Sigmoid colon (tissue), 7 donors: ENCODE results near the gene KCNK1. TPM values are rescaled to one million over a fixed set of nuclear protein-coding genes. Genes with fewer than 3 reads are reported as not detected.

ENCODE experiments used
- DNase-seq: peaks from one replicate; pipeline ENCODE4 v3.0.0-alpha.2; 2019
- H3K27ac ChIP-seq, 4 donors: fragments of 200-600 bp; sonication (generic); one replicate each; pipeline ENCODE4 v1.5.1; 2016 to 2019; ENCODE audit warnings: mild to moderate bottlenecking in 1 of 4
- H3K27me3 ChIP-seq, 3 donors: fragments of 200-600 bp; sonication (generic); one replicate each; pipeline ENCODE4 v1.5.1; 2019; ENCODE audit warnings: mild to moderate bottlenecking in 1 of 3
- H3K36me3 ChIP-seq, 4 donors: fragments of 200-600 bp; sonication (generic); one replicate each; pipeline ENCODE4 v1.5.1; 2016 to 2019
- H3K4me1 ChIP-seq, 4 donors: fragments of 200-600 bp; sonication (generic); one replicate each; pipeline ENCODE4 v1.5.1; 2017 to 2019
- H3K4me3 ChIP-seq, 4 donors: fragments of 200-600 bp; sonication (generic); one replicate each; pipeline ENCODE4 v1.5.1; 2017 to 2019; ENCODE audit warnings: mild to moderate bottlenecking in 2 of 4, moderate library complexity in 1 of 4
- H3K9me3 ChIP-seq, 4 donors: fragments of 200-600 bp in 3 of 4; sonication (generic) in 3 of 4; one replicate each; pipeline versions ENCODE4 v1.5.1 to v1.6.1; 2013 to 2019
- EP300 ChIP-seq, 4 donors: sonication (generic); formaldehyde crosslinking; IDR thresholded peaks; one replicate each; pipeline ENCODE4 v1.6.1; 2017; ENCODE audit warnings: antibody characterized with exemption in 4 of 4
- POLR2A ChIP-seq, 2 donors: fragments of 450-650 bp; IDR thresholded peaks; one replicate each; pipeline ENCODE4 v1.6.1; 2016; ENCODE audit warnings: antibody characterized with exemption in 2 of 2, mild to moderate bottlenecking in 2 of 2, moderate library complexity in 2 of 2
- POLR2AphosphoS5 ChIP-seq, 4 donors: sonication (generic); formaldehyde crosslinking; IDR thresholded peaks; one replicate each; pipeline ENCODE4 v1.6.1; 2017; ENCODE audit warnings: antibody characterized with exemption in 4 of 4
- WGBS, 2 donors: extraction: QIAGEN DNeasy Blood & Tissue Kit; methylation state at CpG; one replicate each; pipeline ENCODE4 v1.1.7; 2013; 5-methylcytosine and 5-hydroxymethylcytosine counted together
- intact Hi-C: fragments of 100-400 bp; cut with DNase I; formaldehyde crosslinking; loops from one replicate; pipeline ENCODE4 v1.15.1; 2023
- polyA plus RNA-seq, 3 donors: library from polyadenylated mRNA; stranded (reverse); fragments of 200-250 nt; gene quantifications; one replicate each; pipeline ENCODE4 v1.2.3, GENCODE V29; 2013
- total RNA-seq, 4 donors: library from RNA; depleted of rRNA; stranded (reverse); fragments of >200 nt; gene quantifications; one replicate each; pipeline ENCODE4 v1.1.0, GENCODE V29; 2016
- TF ChIP-seq, protein P1 (sequence below), 4 experiments: fragments of 450-650 bp in 3 of 4; fragments of 200-600 bp in 1 of 4; IDR thresholded peaks; one replicate each; pipeline ENCODE4 v1.5.1; 2016 to 2019; ENCODE audit warnings: antibody characterized with exemption in 4 of 4, mild to moderate bottlenecking in 3 of 4, moderate library complexity in 2 of 4
- donor health status: healthy with polysubstance abuse.
- donor health status: Bipolar disorder and iron deficiency.
- donor health status: healthy.

The KCNK1 gene
- total and polyA plus RNA-seq, 7 donors, result 0.95 to 26.8 (median 12.8) TPM; not detected in 1

DNA sequence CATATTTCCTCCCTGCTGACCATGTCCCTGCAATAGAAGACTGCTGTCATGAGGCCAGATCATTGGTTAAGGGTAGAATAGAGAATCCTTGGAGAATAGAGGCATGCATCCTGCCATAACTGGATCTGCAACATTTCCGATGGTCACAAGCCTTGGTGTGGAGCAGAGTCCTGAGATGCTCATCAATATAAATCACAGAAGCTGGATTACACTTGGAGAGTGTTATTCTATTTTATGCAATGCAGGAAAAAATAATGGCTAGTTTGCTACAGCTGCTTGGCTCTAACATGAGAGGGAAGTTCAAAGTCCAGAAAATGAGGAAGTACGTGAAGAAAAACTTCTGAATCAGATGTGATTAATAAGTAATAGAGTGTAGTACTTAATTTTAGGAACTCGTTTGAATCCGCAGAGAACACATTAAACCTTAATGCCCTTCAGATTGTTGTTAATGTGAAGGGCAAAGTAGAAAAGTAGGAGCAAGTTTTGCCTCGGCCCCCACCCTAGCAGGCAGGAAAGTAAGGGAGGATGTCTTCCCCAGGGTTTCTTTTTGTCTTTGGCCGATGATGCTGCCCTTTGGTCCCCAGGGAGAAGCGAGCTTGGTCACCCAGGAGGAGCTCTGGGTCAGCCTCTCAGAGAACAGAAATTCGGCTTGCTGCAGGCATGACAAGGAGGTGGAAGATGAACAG, 59.5 kb downstream of the KCNK1 start:
- TF ChIP-seq POLR2A (IDR thresholded peaks at IDR 0.05) (no peak), POLR2AphosphoS5 (IDR thresholded peaks at IDR 0.05) (no peak), EP300 (IDR thresholded peaks at IDR 0.05) (no peak)
- TF ChIP-seq, protein P1, sequence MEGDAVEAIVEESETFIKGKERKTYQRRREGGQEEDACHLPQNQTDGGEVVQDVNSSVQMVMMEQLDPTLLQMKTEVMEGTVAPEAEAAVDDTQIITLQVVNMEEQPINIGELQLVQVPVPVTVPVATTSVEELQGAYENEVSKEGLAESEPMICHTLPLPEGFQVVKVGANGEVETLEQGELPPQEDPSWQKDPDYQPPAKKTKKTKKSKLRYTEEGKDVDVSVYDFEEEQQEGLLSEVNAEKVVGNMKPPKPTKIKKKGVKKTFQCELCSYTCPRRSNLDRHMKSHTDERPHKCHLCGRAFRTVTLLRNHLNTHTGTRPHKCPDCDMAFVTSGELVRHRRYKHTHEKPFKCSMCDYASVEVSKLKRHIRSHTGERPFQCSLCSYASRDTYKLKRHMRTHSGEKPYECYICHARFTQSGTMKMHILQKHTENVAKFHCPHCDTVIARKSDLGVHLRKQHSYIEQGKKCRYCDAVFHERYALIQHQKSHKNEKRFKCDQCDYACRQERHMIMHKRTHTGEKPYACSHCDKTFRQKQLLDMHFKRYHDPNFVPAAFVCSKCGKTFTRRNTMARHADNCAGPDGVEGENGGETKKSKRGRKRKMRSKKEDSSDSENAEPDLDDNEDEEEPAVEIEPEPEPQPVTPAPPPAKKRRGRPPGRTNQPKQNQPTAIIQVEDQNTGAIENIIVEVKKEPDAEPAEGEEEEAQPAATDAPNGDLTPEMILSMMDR (IDR thresholded peaks at IDR 0.05), result no peak
- no peaks in the 10 kb centered on the region for H3K36me3 ChIP-seq
- intact Hi-C loops, result no loop called here
- H3K27ac ChIP-seq, result no peak overlapping the region
- 43 to 60% methylated on average over 8 of the region's 8 CpGs for WGBS, 2 donors
- H3K27me3 ChIP-seq, result no peaks in the 10 kb centered on the region
- H3K9me3 ChIP-seq, result no peaks in the 10 kb centered on the region
- H3K4me3 ChIP-seq, result no peak overlapping the region
- H3K4me1 ChIP-seq, result no peaks in the 10 kb centered on the region
- no peak for DNase-seq

DNA sequence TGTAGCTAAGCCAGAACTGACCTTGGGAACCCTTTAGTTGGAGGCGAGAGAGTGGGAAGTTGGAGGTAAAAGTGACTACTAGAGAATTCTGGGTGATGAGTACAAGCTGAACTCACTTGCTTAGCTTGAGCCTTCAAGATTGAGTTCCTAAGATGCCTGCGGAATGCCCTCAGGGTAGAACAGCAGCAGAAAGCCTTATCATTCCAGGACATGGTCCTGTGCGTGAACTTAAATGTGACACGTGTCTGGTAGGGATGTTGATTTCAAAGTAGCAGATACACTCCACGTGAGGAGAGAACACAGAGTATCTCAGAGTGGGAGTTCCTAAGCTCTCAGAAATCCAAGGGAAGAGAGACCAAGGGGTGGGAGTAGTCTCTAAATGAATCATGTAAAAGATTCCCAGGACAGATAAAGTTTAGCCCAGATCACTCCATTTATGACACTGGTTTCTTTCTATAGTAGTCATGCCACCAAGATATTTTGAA, 60.1 kb downstream of the KCNK1 start:
- WGBS, 2 donors, result 90 to 94% methylated on average over 5 of the region's 5 CpGs
- Histone ChIP-seq H3K4me3 (no peak overlapping the region), H3K36me3 (no peaks in the 10 kb centered on the region), H3K9me3 (no peaks in the 10 kb centered on the region), H3K4me1 (no peaks in the 10 kb centered on the region), H3K27me3 (no peaks in the 10 kb centered on the region), H3K27ac (no peak overlapping the region)
- no peak for DNase-seq
- TF ChIP-seq, protein P1 (IDR thresholded peaks at IDR 0.05), result no peak
- TF ChIP-seq POLR2AphosphoS5 (IDR thresholded peaks at IDR 0.05) (no peak), POLR2A (IDR thresholded peaks at IDR 0.05) (no peak)
- intact Hi-C loops, result no loop called here

DNA sequence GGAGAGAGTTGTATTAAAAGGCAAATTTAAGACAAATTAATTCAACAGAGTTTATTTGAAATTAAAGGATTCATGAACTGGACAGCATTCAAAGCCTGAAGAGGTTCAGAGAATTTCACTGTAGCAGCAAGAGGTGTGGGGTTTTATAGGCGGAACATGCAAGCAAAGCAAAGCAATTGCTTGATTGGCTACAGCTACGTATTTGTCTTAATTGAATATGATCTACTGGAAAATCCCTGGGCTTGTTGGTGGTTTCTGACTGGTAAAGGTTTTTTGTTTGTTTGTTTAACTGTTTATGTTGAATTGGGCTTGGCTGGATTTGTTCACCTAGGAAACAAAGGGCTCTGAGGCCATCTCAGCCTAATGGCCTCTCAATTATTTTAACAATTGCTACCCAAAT, 61.5 kb downstream of the KCNK1 start:
- H3K27ac ChIP-seq, result no peak overlapping the region
- no peaks in the 10 kb centered on the region for H3K36me3 ChIP-seq
- H3K9me3 ChIP-seq, result no peaks in the 10 kb centered on the region
- H3K4me3 ChIP-seq, result no peak overlapping the region
- WGBS, 2 donors, result 93 to 94% methylated on average over 2 of the region's 2 CpGs
- no peaks in the 10 kb centered on the region for H3K4me1 ChIP-seq
- no peak for DNase-seq
- no peak for TF ChIP-seq POLR2AphosphoS5 (IDR thresholded peaks at IDR 0.05)
- intact Hi-C loops, result no loop called here
- H3K27me3 ChIP-seq, result no peaks in the 10 kb centered on the region

DNA sequence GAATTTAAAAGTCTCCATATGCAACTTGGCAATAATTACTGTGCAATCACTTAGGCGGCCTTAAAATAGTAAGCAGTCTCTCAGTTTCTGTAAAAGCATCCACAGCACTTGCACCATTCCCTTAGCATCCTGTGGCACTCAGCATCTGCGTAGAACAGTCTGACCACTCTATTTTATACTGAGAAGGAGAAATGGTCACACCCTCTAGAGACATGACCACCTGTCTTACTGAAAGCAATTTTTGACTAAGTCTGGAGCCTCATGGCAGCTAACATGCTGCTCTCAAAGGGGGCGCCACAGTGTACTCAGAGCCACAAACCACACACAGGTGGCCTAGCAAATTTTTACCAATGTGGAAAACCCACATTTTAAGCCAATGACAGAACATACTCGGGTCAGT, 62.0 kb downstream of the KCNK1 start:
- DNase-seq, result no peak
- WGBS, 2 donors, result 86 to 92% methylated on average over 4 of the region's 4 CpGs
- no peaks in the 10 kb centered on the region for H3K9me3 ChIP-seq
- H3K27me3 ChIP-seq, result no peaks in the 10 kb centered on the region
- intact Hi-C loops, result no loop called here
- no peaks in the 10 kb centered on the region for H3K36me3 ChIP-seq
- H3K4me3 ChIP-seq, result no peak overlapping the region
- no peak overlapping the region for H3K27ac ChIP-seq
- TF ChIP-seq, protein P1 (IDR thresholded peaks at IDR 0.05), result no peak
- TF ChIP-seq POLR2A (IDR thresholded peaks at IDR 0.05) (no peak), POLR2AphosphoS5 (IDR thresholded peaks at IDR 0.05) (no peak), EP300 (IDR thresholded peaks at IDR 0.05) (no peak)
- H3K4me1 ChIP-seq, result no peaks in the 10 kb centered on the region

DNA sequence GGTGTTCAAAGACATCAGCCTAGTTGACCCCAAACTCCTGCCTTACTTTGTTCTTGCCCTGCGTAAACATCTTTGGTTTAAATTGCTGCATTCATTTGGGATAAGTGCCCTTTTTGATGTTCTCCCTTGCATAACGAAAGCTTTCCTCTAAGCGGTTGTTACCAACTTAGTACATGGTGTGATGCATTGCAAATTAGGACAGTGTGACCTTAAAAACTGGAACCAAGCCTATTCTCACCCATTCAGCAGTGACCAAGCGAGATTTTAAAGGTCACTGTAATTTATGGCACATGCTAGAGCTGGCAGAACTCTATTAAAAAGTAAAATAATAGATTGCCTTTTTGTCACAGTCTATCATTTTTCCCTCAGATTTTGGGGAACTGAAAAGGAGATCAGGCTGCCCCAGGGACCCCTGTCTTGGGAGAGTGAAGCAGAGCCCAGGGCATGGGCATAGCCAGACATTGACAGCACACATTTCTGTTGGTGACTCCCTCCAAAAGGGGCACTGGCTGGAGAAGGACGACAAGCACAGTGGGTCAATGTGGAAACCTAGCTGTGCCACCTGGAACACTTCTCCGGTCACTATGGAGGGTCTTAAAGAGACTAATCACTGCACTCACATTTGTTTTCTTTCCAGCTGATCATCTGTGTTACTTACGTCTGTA, 63.9 kb downstream of the KCNK1 start:
- no peak for DNase-seq
- no peaks in the 10 kb centered on the region for H3K9me3 ChIP-seq
- intact Hi-C loops, result no loop called here
- no peak overlapping the region for H3K4me3 ChIP-seq
- no peaks in the 10 kb centered on the region for H3K27me3 ChIP-seq
- H3K27ac ChIP-seq, result no peak overlapping the region
- TF ChIP-seq POLR2AphosphoS5 (IDR thresholded peaks at IDR 0.05) (no peak), EP300 (IDR thresholded peaks at IDR 0.05) (no peak), POLR2A (IDR thresholded peaks at IDR 0.05) (no peak)
- TF ChIP-seq, protein P1 (IDR thresholded peaks at IDR 0.05), result no peak
- H3K36me3 ChIP-seq, result no peaks in the 10 kb centered on the region
- WGBS, 2 donors, result 84 to 90% methylated on average over 7 of the region's 7 CpGs
- H3K4me1 ChIP-seq, result no peaks in the 10 kb centered on the region
